GM18508 (cell line): ENCODE measurements around the gene LENG8.
"Not testable (repeated sequence)": the region's sequence is repeated elsewhere in the genome, so short reads cannot be mapped to it uniquely, and the experiment has no call there.

Source experiments
- ATAC-seq: cut with Tn5 transposase; IDR thresholded peaks from one replicate; pipeline ENCODE4 v1.9.1; 2021; ENCODE audit warnings: moderate number of reproducible peaks; ENCODE audit not compliant: insufficient read depth, unreplicated experiment

Gene LENG8

DNA sequence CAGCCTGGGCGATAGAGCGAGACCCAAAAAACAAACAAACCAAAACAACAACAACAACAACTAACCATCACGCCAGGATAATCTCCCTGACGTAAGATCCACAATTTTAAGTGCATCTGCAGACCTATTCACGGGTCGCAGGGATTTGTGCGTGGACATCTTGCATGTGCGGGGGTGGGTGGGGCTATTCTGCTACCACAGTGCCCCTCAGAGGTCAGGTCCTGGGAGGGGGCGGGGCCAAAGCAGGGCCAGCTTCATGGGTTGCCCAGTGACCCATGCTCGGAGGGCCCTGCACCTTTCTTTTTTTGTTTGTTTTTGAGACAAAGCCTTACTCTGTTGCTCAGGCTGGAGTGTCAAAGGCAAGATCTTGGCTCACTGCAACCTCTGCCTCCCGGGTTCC, 26.7 kb downstream of the LENG8 start:
- ATAC-seq = no peak

DNA sequence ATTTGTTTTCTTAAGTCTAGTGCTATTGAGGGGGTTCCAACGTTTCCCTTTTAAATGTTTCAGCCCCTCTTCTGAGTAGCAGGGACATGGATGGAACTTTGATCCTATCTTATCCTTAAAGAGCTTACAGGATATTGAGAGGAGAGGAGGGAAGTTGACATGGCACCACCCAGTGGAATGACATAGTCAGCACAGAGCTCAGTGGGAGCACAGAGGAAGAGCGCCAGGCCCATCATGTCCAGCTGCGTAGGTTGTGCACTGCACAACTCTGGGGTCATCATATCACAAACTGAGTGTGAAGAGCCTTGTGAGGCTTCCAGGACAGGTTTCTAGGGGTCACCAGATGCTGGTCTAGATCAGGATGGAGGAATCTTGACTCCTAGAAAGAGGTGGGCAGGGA, 28.7 kb downstream of the LENG8 start:
- no peak for ATAC-seq

DNA sequence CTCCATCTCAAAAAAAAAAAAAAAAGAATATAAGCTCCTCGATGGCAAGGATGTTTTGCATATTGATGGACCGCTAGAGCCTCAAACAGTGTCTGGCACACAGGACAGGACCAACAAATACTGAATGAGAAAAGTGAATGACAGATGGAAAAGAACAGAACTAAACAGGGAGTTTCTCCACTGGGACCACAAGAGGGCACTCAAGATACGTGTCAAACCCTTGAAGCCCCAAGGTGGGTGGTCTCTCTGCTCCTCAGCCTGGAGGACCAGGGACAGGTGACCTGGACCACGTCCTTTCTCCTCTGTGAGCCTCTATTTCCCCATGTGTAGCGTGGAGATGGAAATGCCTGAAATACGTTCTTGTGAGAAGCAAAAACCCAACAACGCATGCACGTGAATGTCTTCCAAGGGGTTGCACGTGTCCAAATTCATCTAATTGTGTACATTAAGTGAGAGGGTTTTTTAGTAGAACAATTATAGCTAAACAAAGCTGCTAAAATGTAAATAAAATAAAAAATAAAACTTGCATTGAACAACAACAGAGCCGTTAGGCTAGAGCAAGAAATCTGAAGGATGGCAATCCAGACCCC, 29.8 kb downstream of the LENG8 start:
- no peak for ATAC-seq

DNA sequence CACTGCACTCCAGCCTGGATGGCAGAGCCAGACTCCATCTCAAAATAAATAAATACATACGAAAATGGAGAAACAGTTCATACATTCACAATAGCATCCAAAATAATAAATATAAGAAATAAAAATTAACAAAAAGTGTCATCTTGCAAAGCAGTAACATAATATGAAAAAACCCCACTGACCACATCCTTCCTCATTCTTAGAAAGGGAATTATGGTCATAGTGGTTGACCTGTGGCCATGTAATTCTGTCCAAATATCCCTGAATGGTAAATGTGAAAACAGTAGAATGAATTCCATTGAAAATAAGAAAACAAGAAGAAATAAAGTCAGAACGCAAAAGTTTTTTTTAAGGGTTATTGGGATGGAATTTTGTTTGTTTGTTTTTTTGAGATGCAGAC, 31.1 kb downstream of the LENG8 start:
- ATAC-seq = no peak

DNA sequence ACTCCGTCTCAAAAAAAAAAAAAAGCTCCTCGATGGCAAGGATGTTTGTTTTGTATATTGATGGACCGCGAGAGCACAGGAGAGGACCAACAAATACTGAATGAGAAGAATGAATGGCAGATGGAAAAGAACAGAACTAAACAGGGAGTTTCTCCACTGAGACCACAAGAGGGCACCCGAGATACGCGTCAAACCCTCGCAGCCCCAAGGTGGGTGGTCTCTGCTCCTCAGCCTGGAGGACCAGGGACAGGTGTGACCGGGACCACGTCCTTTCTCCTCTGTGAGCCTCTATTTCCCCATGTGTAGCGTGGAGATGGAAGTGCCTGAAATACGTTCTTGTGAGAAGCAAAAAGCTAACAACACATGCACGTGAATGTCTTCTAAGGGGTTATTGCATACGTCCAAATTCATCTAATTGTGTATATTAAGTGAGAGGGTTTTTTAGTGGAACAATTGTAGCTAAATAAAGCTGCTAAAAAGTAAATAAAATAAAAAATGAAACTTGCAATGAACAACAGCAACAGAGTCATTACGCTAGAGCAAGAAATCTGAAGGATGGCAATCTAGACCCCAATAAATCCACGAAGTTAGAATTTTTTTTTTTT, 32.4 kb downstream of the LENG8 start:
- no peak for ATAC-seq

DNA sequence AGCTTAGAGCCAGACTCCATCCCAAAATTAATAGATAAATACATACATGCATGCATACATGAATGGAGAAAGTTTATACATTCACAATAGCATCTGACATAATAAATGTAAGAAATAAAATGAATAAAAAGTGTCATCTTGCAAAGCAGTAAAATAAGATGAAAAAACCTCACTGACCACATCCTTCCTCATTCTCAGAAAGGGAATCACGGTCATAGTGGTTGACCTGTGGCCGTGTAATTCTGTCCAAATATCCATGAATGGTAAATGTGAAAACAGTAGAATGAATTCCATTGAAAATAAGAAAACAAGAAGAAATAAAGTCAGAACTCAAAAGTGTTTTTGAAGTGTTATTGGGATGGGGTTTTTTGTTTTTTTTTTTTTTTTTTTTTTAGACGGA, 33.9 kb downstream of the LENG8 start:
- no peak for ATAC-seq

DNA sequence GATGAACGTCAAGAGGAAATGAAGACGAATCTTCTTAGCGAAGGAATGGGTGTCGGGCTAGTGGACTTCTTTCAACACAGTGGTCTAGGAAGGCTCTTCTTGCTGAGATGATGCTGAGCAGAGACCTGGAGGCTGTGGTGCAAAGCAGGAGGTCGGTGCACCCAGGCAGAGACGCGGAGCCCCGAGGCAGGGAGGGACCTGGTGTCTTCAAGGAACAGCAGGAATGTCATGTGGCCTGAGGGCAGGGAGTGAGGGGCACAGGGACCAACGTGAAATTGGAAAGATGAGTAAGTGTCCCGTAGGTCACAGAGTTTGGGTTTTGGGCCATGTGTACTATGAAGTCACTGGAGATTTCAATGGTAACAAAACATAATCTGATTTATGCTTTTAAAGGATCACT, 35.5 kb downstream of the LENG8 start:
- no peak for ATAC-seq

DNA sequence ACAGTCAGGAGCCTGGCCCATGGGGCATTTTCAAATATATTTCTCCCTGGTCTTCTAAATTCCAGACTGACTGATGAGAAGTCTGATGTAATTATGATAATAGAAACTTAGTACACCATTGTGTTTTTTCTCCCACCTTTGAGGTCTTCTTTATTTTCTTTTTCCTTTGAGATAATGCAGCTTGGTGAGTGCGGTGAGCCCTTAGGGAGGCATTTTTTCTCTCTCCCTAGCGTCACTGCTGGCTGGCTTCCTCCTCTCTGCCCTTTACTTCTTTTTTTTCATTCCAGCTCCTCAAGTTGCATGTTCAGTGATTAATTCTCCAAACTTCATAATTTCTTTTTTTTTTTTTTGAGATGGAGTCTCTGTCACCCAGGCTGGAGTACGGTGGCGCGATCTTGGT, 36.9 kb downstream of the LENG8 start:
- no peak for ATAC-seq

DNA sequence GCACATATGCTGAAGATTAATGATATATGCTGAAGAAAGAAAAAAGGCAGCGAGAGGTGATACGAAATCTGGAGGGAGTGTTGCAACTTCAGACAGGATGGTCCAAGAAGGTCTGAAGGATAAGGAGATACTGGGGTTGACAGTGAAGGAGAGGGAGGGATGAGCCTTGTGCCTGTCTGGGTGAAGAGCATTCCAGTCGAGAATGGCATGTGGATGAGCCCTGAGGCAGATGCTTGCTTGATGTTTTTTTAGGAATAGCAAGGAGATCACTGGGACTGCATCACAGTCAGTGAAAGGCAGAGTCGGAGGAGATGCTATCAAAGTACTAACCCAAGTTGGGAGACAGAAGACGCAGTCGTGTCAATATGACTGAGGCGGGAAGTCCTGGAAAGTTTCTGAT, 40.3 kb downstream of the LENG8 start:
- no peak for ATAC-seq

DNA sequence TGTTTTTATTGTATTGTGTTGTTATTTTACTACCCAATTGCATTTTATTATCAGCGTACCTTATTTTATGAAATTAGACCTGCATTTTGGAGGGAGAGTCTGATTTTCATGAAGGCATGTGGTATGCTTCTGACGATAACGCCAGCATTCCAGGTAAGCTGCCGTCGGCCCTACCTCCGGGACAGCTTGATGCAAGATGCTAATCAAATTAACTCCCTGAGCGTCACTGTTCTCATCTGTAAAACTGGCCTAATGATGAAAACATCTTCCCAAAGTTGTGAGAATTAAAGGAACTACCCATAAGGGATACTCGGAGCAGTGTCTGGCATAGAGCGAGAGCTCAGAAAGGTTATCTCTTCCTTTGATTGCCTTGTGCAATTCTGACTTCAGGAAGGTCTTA, 40.8 kb downstream of the LENG8 start:
- no peak for ATAC-seq

DNA sequence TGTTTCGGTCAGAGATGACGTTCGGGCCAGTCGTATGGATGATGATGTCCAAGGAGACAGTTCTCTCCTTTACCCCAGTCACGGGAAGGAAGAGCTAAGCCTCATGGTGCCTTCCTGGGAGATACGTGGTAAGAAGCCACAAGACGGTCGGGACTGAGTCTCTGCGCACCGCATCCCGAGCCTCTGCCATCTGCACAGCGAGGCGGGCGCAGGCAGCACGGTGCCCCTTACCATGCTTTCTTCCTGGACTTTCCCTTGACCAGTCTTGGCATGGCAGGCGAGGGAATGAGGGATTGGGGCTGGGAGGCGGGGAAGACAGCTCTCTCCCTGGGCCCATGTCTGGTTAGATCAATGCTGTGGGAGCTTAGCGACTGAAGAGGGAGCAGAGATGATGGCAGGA, 43.6 kb downstream of the LENG8 start:
- no peak for ATAC-seq

DNA sequence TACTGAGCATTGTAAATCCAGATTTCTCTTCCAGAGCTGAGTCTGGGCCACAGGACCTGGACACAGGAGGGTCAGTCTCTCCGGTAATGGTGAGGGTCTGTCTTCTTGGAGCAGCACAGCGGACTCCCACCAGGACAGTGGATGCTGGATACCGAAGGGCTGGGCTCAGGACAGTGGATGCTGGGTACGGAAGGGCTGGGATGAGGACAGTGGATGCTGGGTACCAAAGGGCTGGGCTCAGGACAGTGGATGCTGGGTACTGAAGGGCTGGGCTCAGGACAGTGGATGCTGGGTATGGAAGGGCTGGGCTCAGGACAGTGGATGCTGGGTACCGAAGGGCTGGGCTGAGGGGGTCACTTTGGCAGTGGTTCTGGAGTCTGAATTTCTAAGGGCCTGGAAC, 44.1 kb downstream of the LENG8 start:
- not testable (repeated sequence) for ATAC-seq

DNA sequence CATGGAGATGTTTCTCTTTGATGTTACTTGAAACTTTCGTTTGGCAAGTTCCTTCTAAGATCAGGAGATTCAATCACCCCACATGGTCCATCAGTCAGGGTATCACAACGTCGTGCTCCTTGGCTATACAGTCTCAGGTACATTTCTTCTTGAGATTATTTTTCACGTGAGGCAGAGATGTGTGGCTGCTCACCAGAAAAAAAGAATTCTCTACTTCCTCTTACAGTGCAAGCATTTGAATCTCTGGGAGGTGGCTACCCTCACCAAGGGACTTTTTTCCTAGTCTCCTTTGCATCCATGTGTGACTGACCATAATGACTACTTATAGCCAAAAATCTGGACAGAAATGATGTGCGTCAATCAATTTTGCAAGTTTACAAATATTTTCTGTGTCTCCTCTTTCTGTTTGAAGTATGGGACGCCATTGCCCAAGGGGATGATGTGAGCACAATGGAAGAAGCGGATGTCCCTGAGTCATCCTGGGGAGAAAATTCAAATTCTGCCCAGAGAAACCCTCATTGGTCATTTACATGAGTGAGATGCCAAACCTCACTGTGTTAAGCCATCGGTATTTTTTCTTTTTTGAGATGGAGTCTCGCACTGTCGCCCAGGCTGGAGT, 45.1 kb downstream of the LENG8 start:
- ATAC-seq = no peak

DNA sequence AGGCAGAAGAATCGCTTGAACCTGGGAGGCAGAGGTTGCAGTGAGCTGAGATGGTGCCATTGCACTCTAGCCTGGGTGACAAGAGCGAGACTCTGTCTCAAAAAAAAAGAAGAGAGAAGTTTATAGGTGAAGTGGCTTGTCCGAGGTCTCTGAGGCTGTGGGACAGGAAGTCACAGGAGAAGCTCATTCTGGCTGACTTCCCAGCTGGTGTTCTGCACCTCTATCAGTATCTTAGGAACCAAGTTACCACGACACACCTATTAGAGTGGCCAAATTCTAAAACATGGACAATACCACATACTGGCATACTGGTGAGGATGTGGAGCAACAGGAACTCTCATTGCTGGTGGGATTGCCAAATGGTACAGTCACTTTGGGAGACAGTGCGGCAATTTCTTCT, 46.3 kb downstream of the LENG8 start:
- ATAC-seq = not testable (repeated sequence)

DNA sequence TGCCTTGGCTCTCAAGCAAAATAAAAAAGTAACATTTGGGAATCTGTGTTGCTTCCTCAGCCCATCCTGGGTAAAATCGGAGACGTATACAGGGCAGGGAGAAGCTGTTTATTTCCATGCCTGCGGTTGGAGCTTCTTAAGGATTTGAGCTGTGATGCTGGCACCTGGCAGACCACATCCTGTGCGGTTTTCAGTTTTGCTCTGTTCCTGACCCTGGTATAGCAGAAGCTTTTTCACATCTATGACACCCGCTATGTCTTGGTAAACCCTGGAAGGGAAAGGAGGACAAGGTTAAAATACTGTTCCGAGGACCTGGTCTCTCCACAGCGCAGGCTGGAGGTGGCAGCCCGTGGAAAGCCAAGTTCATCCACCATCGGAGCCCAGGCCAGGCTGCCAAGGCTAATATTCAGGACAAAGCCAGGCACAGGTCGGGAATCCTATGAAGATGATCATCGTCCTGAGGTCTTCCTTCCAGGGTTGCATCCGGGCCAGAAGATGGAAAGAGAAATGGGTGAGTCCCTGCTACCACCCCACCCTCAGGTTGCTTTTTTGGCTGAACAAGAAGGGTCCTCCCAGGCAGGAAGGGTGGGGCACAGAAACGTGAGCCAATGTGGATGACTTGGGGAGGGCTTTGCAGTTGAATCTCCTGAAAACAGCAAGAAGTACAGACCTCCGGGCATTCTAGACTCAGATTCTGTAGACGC, 48.9 kb downstream of the LENG8 start:
- not testable (repeated sequence) for ATAC-seq

DNA sequence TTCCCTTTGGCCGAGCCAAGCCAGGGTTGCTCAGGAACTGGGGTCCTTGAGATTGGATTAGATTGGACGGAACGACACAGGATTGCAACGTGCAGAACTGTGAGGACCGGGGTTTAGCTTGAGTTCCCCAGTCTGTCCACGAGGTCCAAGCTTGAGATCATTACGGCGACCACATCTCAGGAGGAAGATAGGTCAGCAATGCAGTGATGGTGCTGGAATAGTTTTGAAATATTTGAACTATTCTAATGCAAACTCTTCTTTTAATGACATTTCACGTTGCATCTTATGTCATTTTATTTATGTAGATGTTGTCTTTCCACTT, 49.4 kb downstream of the LENG8 start:
- ATAC-seq = not testable (repeated sequence)

DNA sequence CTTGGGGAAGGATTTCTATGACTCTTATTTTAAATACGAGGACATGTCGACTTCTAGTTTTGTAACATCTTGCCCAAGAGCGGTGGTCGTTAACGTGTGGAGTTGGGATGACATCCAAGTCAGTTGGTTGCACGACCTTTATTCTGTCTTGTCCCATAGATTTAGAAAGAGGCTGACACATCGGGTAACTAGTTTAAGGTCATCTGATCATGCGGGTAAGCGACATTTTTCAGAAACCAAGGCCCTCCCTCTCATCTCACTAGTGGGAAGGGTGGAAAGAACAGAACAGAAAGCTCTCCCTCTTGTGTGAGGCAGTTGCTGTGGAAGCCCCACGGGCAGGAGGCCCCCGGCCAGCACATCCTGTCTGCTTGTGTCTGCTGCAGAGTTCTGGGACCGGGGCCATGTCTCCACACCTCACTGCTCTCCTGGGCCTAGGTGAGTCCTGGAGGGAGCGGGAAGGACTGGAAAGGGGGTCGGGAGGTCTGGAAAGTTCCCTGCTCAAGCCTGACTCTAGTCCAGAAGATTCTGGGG, 53.6 kb downstream of the LENG8 start, which contains the start of gene LAIR2:
TSS of gene LAIR2 (plus strand) at position 314 of the 531 bp plus-strand sequence. CDS start at position 402, 88 bp downstream.
- ATAC-seq = no peak

DNA sequence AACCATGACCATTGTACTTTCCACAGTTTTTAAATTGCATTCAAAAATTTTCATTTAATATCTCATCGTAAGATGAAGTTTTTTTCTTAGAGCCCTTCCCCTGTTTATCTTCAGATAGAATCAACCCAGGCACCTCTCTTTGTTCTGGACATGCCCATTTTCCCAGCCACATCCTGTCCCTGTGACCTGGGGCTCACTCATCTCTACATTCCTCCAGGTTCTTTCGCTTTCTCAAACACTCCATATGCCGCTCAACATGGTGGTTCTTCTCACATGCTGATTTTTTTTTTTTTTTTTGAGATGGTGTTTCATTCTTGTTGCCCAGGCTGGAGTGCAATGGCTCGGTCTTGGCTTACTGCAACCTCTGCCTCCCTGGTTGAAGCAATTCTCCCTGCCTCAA, 56.5 kb downstream of the LENG8 start:
- not testable (repeated sequence) for ATAC-seq

DNA sequence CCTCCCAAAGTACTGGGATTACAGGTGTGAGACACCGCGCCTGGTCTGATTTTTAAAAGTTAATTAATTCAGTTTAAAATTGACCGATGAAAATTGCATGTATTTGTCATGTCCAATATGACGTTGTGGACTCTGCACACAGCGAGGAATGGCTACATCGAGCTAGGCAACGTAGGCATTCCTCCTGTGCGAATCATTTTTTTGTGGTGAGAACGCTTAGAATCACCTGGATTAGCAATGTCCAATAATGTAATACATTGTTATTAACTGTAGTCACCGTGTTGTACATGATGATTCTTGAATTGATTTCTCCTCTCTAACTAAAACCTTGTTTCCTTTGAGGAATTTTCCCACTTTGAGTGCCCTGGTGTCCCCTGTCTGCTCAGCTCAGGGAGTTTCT, 57.1 kb downstream of the LENG8 start:
- no peak for ATAC-seq

DNA sequence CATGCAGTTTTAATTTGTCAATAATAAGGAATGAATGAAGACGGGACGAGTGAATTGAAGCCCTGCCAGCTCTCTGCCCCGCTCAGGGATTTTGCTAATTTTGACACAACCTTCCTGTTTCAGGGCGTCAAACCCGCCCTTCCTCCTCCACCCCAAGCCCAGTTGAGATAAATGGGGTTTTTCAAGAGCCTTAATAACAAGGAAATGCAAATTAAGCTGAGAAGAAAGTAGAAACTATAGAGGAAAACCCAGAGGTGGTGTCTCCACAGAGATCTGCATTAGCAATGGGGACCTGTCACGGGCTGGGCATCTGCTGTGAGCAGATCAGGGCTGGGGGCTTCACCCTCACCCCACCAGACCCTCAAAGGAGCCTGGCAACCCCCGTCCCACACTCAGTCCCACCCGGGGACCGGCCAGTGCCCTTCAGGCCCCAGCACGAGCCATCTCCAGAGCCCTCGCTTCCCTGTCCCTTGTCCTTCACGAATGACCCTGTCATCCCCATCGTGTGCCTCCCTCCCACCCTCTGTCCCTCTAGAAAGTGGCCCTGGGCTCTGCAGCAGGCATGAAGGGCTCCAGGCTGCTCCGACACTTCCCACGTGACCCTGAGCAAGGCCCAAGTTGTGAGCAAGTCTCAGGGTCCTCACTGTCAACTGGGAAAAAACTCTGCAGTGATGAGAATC, 58.2 kb downstream of the LENG8 start:
- ATAC-seq = not testable (repeated sequence)

DNA sequence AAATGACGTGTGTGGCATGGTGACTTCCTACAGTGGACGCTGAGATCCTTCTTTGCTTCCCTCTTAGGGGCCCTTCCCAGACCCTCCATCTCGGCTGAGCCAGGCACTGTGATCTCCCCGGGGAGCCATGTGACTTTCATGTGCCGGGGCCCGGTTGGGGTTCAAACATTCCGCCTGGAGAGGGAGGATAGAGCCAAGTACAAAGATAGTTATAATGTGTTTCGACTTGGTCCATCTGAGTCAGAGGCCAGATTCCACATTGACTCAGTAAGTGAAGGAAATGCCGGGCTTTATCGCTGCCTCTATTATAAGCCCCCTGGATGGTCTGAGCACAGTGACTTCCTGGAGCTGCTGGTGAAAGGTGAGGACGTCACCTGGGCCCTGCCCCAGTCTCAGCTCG, 58.8 kb downstream of the LENG8 start:
- ATAC-seq = no peak
